Hepatocyte (in vitro differentiated cells): ENCODE data around the gene HTR6. TPM values are rescaled to one million over a fixed set of nuclear protein-coding genes. Genes with fewer than 3 reads are reported as not detected.

ENCODE experiments used
- DNase-seq: peaks from one replicate; pipeline ENCODE4 v3.0.0-alpha.2; 2016; ENCODE audit warnings: low spot score
- H2AFZ ChIP-seq: fragments of 200-600 bp; sonication (generic); 2 replicates; pipeline ENCODE4 v1.6.0; 2016; ENCODE audit warnings: antibody characterized with exemption, mild to moderate bottlenecking
- H3K27ac ChIP-seq: fragments of 200-600 bp; sonication (generic); 2 replicates; pipeline ENCODE4 v1.5.1; 2016; ENCODE audit warnings: mild to moderate bottlenecking
- H3K27me3 ChIP-seq: fragments of 200-600 bp; sonication (generic); 2 replicates; pipeline ENCODE4 v1.6.1; 2016
- H3K36me3 ChIP-seq: fragments of 200-600 bp; sonication (generic); replicated peaks from 2 replicates; pipeline ENCODE4 v1.5.1; 2016; ENCODE audit warnings: low read depth; ENCODE audit not compliant: insufficient read depth
- H3K4me1 ChIP-seq: fragments of 200-600 bp; sonication (generic); 2 replicates; pipeline ENCODE4 v1.5.1; 2016; ENCODE audit warnings: mild to moderate bottlenecking, moderate library complexity; ENCODE audit not compliant: insufficient read depth
- H3K4me2 ChIP-seq: fragments of 200-600 bp; sonication (generic); 2 replicates; pipeline ENCODE4 v1.6.0; 2016
- H3K4me3 ChIP-seq: fragments of 200-600 bp; sonication (generic); 2 replicates; pipeline ENCODE4 v1.5.1; 2016; ENCODE audit warnings: mild to moderate bottlenecking
- H3K79me2 ChIP-seq: fragments of 200-600 bp; sonication (generic); 2 replicates; pipeline ENCODE4 v1.6.0; 2017; ENCODE audit warnings: mild to moderate bottlenecking
- H3K9me2 ChIP-seq: fragments of 200-600 bp; sonication (generic); replicated peaks from 2 replicates; pipeline ENCODE4 v1.6.0; 2017; ENCODE audit warnings: mild to moderate bottlenecking; ENCODE audit not compliant: insufficient read depth
- H3K9me3 ChIP-seq: fragments of 200-600 bp; sonication (generic); 2 replicates; pipeline ENCODE4 v1.5.1; 2016; ENCODE audit warnings: low read depth, mild to moderate bottlenecking
- H4K20me1 ChIP-seq: fragments of 200-600 bp; sonication (generic); 2 replicates; pipeline ENCODE4 v1.6.0; 2016; ENCODE audit warnings: mild to moderate bottlenecking; ENCODE audit not compliant: insufficient read depth, poor library complexity, severe bottlenecking
- CTCF ChIP-seq: fragments of 200-600 bp; sonication (generic); IDR thresholded peaks from 2 replicates; pipeline ENCODE4 v1.5.1; 2016; ENCODE audit warnings: antibody characterized with exemption, mild to moderate bottlenecking; ENCODE audit not compliant: poor library complexity
- EZH2 ChIP-seq: fragments of 200-600 bp; sonication (generic); IDR thresholded peaks from 2 replicates; pipeline ENCODE4 v1.6.1; 2016; ENCODE audit warnings: antibody characterized with exemption, mild to moderate bottlenecking, borderline replicate concordance
- EZH2phosphoT487 ChIP-seq: fragments of 200-600 bp; sonication (generic); IDR thresholded peaks from one replicate; pipeline ENCODE4 v1.6.1; 2018; ENCODE audit warnings: antibody characterized with exemption, mild to moderate bottlenecking, low read depth, moderate library complexity; ENCODE audit not compliant: unreplicated experiment, severe bottlenecking
- WGBS: methylation state at CpG from one replicate; pipeline ENCODE4 v1.1.6; 2016; ENCODE audit warnings: low lambda C conversion rate; ENCODE audit errors: missing lambda C conversion rate; 5-methylcytosine and 5-hydroxymethylcytosine counted together
- polyA plus RNA-seq: library from polyadenylated mRNA; unstranded; fragments of >200 nt; fragmentation: Nextera tagmentation; extraction: Ambion mirVana; gene quantifications from 2 replicates; pipeline ENCODE4 v1.2.1, GENCODE V29; 2016
- total RNA-seq: library from RNA; depleted of rRNA; stranded (reverse); fragments of >200 nt; gene quantifications from 2 replicates; pipeline ENCODE4 v1.2.3, GENCODE V29; 2014

Gene HTR6
- total and polyA plus RNA-seq, 2 experiments from 2014 or later, result not detected

DNA sequence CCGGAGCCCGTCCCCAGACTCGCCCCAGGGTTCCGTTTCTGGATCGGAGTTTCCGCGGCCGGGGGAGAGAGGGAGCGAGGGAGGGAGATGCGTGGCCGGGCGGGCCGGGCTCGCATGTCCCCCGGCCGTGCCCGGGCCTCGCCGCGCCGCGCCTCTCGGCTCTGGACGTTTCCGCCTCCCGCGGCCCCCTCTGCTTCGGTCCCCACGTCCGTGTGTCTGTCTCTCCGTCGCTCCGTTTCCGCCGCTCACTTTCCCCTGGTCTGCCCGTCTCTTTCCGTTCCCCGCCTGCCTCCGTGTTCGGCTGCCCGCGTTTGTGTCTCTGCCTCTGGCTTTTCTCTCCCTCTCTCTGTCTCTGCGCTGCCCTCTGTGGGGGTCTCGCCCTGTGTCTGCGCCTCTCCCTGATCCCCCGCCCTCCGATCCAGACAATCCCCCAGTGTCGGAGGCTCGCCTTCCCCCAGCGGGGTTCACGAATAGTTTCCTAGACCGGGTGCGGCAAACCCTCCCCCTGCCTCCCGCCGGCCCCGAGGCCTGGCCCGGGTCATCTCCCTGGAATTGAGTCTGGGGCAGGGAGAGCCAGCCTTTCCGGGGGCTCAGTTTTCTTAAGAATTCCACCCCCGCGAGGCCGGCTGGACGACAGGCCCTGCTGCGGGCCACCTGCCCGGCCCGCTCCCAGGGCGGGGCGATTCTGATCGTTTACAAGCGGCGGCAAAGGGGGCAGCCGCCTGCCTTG is 19.8 kb upstream of the HTR6 start:
- H3K4me3 ChIP-seq, result peak overlapping the region; percentile 64
- WGBS, result 4% methylated on average over 31 of the region's 71 CpGs
- peaks cover 17% of the 10 kb centered on the region for H3K27me3 ChIP-seq
- peaks cover 39% of the 10 kb centered on the region for H3K79me2 ChIP-seq
- peak overlapping the region; percentile 55 for H2AFZ ChIP-seq
- H3K9me2 ChIP-seq, result no peaks in the 10 kb centered on the region
- peak overlapping the region; percentile 95 for H3K4me2 ChIP-seq
- H4K20me1 ChIP-seq, result no peaks in the 10 kb centered on the region
- H3K4me1 ChIP-seq, result peaks cover 3% of the 10 kb centered on the region
- peak; percentile 44 for DNase-seq
- H3K9me3 ChIP-seq, result no peaks in the 10 kb centered on the region
- H3K36me3 ChIP-seq, result no peaks in the 10 kb centered on the region
- TF ChIP-seq CTCF (no peak), EZH2 (peak; percentile 50), EZH2phosphoT487 (no peak)
- H3K27ac ChIP-seq, result peak overlapping the region; percentile 72

- WGBS, result 54% methylated on average over 29 of the region's 30 CpGs
- Histone ChIP-seq H3K79me2 (peaks cover 44% of the 10 kb centered on the region), H3K9me2 (no peaks in the 10 kb centered on the region)
These were observed 19.0 kb upstream of the HTR6 start for GRCh38 chr1:19645411-19646251.

More at GRCh38 chr1:19645411-19646251, 19.0 kb upstream of the HTR6 start:
- H3K4me3 ChIP-seq, result peak overlapping the region; percentile 64
- H2AFZ ChIP-seq, result no peak overlapping the region
- H3K36me3 ChIP-seq, result no peaks in the 10 kb centered on the region
- no peak for DNase-seq
- peak overlapping the region; percentile 95 for H3K4me2 ChIP-seq
- H3K4me1 ChIP-seq, result no peaks in the 10 kb centered on the region
- H4K20me1 ChIP-seq, result no peaks in the 10 kb centered on the region
- H3K27me3 ChIP-seq, result peaks cover 17% of the 10 kb centered on the region
- TF ChIP-seq EZH2phosphoT487 (no peak), CTCF (no peak), EZH2 (no peak)
- no peak overlapping the region for H3K27ac ChIP-seq
- no peaks in the 10 kb centered on the region for H3K9me3 ChIP-seq
